ENCODE data around the gene NKAPD1. TPM values are rescaled to one million over a fixed set of nuclear protein-coding genes. Genes with fewer than 3 reads are reported as not detected.

Gene NKAPD1
- total and polyA plus RNA-seq, 10 of the 15 experiments (the other 5 are each of a cell fraction or from before 2014, with no cell fraction given): 9.6 to 43.3 (median 19.2) TPM

DNA sequence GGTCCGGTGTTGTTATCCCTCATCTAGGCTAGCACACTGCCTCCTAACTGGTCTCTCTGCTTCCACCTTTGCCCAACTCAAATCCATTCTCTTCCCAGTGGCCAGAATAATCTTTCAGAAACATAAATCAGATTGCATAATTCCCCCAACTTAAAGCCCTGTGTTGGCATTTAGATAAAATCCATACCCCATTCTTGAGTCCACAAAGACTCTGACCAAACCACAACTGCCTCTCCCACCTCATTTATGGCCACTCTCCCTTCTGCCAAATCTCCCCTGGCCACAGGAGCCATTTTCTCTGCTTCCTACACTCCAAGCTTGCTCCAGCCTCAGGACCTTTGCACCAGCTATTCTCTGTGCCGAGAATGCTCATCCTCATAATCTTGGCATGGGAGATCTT lies 53.0 kb downstream of the NKAPD1 start (continued):
- TF ChIP-seq, protein P1, sequence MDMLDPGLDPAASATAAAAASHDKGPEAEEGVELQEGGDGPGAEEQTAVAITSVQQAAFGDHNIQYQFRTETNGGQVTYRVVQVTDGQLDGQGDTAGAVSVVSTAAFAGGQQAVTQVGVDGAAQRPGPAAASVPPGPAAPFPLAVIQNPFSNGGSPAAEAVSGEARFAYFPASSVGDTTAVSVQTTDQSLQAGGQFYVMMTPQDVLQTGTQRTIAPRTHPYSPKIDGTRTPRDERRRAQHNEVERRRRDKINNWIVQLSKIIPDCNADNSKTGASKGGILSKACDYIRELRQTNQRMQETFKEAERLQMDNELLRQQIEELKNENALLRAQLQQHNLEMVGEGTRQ (IDR thresholded peaks at IDR 0.05; ENCODE audit: borderline replicate concordance, low read depth, low read length): no peak
- TF ChIP-seq NFYA (IDR thresholded peaks at IDR 0.05; ENCODE audit: borderline replicate concordance, low read depth, low read length): no peak
- TF ChIP-seq MTA3 (IDR thresholded peaks at IDR 0.05; ENCODE audit: borderline replicate concordance, low read length): no peak
- TF ChIP-seq SP1 (IDR thresholded peaks at IDR 0.05; ENCODE audit: low read depth, low read length): no peak
- TF ChIP-seq MYC (IDR thresholded peaks at IDR 0.05; ENCODE audit: insufficient read depth, insufficient read length, insufficient replicate concordance, low read length, severe bottlenecking): no peak
- no peak for TF ChIP-seq DPF2 (IDR thresholded peaks at IDR 0.05)
- TF ChIP-seq NR2C2 (IDR thresholded peaks at IDR 0.05; ENCODE audit: borderline replicate concordance, control insufficient read depth, insufficient read length, low read depth): no peak
- TF ChIP-seq ESRRA (IDR thresholded peaks at IDR 0.05; ENCODE audit: low read length): no peak
- no peak for TF ChIP-seq NFYB (IDR thresholded peaks at IDR 0.05; ENCODE audit: insufficient read depth, low read depth, low read length)

- no TSS peak for BruUV-seq (replicated peaks)
- Histone ChIP-seq H3K4me2 (ENCODE audit: control insufficient read depth, insufficient read depth) (no peak overlapping the region), H4K20me1 (ENCODE audit: control insufficient read depth, insufficient read depth) (no peaks in the 10 kb centered on the region), H3K9me3 (replicated peaks; ENCODE audit: control insufficient read depth, insufficient read depth, low read length) (no peaks in the 10 kb centered on the region), H3K9ac (ENCODE audit: control insufficient read depth, insufficient read depth, low read length) (no peak overlapping the region), H3K27me3 (replicated peaks in 1 of 2; ENCODE audit: control insufficient read depth in 2 of 2, insufficient read depth in 2 of 2, low read length in 1 of 2) (no peaks in the 10 kb centered on the region; a peak in 1 of 4 replicates), H2AFZ (ENCODE audit: control insufficient read depth, low read depth, low read length) (no peak overlapping the region), H3K27ac (ENCODE audit: control insufficient read depth, insufficient read depth) (no peak overlapping the region), H3K4me3 (no peak overlapping the region), H3K79me2 (ENCODE audit: control insufficient read depth, insufficient read depth, low read length) (no peaks in the 10 kb centered on the region), H3K4me1 (ENCODE audit: control insufficient read depth, insufficient read depth, low read length) (0 out of 2 replicates have a peak, but pooled peaks cover 2% of the 10 kb centered on the region), H3K36me3 (ENCODE audit: control insufficient read depth in 2 of 2, insufficient read depth in 2 of 2, low read length in 1 of 2) (no peaks in the 10 kb centered on the region)
- POLR2A ChIA-PET: no interaction called here
- in situ Hi-C loops (cut with MboI): no loop called here
- DNase-seq (ENCODE audit: low read depth, low spot score) (no peak), FAIRE-seq (no peak), ATAC-seq (no peak)
- no peak for TF ChIP-seq NR2F1 (conservative IDR thresholded peaks at IDR 0.05)
- no peak for TF ChIP-seq JUND (IDR thresholded peaks at IDR 0.05; ENCODE audit: low read depth, low read length)
- TF ChIP-seq MTA2 (IDR thresholded peaks at IDR 0.05; ENCODE audit: low read depth): no peak
- SMC1A ChIA-PET (ENCODE audit: uncharacterized antibody, unreplicated experiment): interaction anchor here (1.2 to 1.4 kb wide), 2 partner anchors 10 to 13 kb away, joined by 3 to 4 read pairs; no protein-coding TSS in a partner anchor
- intact Hi-C loops (cut with micrococcal nuclease; ENCODE audit: unreplicated experiment): no loop called here
- WGBS (ENCODE audit: insufficient coverage, insufficient replicate concordance, low lambda C conversion rate, missing lambda C conversion rate): 28% methylated on average over 3 of the region's 3 CpGs
- CTCF ChIA-PET: interaction anchor here (0.6 to 1.0 kb wide), 2 partner anchors 15 to 17 kb away, joined by 3 to 4 read pairs; no protein-coding TSS in a partner anchor
- RAD21 ChIA-PET (ENCODE audit: unreplicated experiment): no interaction called here
These were observed 54.5 kb downstream of the NKAPD1 start for GRCh38 chr11:112128483-112129121.

All from GM12878 (cell line).